C1 segment of cervical spinal cord (tissue), 14 donors: Measurements from ENCODE around the gene ATXN1.
A peak's percentile ranks its signal among the peaks of the same experiment; 100 is the strongest.

Source experiments
- DNase-seq, 14 donors: peaks; one replicate each; lab custom pipeline; 2025; lab: John Stamatoyannopoulos, UW

Gene ATXN1

GRCh38 chr6:16576451-16577368 is 184.6 kb downstream of the ATXN1 start:
- no peak for DNase-seq

DNA sequence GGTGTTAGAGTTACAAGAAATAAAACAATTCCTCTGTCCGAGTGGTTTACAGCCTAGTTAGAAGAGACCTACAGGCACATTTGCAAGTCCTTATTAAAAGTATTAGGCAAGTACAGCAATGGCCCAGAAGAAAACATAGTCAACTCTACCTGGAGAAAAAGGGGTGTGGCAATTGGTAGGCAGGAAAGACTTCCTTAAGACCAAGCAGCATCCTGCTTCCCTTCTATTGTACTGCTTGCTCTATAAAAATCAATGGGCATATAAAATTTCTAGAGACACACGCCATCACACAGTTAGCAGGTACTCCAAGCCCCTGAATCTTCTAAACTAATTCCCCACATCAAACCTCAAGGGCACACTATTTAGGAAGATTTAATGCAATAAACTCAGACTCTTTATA is 185.6 kb downstream of the ATXN1 start:
- no peak for DNase-seq

DNA sequence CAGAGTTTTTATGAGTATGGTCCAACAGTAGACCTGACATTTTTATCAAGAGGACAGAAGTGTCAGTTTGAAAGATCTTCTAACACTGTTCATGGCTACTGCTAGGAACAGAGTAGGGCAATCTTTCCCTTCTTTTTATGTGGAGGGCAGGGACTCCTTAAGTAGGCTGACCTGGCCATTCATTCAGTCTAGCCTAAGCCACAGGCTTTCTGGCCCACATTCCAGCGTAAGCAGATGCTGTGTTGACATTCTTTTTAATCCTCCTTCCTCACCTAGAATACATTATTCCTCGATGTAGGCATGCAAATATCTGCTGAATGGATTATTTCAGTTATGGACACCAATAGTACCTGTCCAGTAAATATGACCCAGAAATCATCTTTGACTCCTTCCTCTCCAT is 188.3 kb downstream of the ATXN1 start:
- no peak for DNase-seq

GRCh38 chr6:16572317-16572716 is 188.9 kb downstream of the ATXN1 start:
- no peak for DNase-seq

- DNase-seq, result no peak
Measured at GRCh38 chr6:16570946-16571345, 190.3 kb downstream of the ATXN1 start.

DNA sequence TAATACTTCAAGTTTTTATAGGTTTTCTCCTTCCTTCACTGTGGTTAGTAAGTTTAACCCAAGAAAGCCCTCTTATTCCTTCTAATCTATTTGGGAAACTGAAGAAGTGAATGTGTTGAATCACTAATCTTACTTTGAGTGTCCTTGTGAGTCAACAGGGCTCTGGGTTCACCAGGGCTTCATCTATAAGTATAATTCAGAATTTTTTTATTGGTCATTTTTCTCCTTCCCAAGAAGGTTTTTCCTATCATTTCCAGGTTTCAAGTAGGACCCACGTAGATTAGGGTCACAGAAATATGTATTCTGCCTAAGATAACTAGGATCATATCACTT is 191.1 kb downstream of the ATXN1 start:
- DNase-seq, result no peak

- DNase-seq, result no peak
Measured at GRCh38 chr6:16568128-16568527, 193.1 kb downstream of the ATXN1 start.

GRCh38 chr6:16567071-16567470 is 194.2 kb downstream of the ATXN1 start:
- DNase-seq, result no peak

DNA sequence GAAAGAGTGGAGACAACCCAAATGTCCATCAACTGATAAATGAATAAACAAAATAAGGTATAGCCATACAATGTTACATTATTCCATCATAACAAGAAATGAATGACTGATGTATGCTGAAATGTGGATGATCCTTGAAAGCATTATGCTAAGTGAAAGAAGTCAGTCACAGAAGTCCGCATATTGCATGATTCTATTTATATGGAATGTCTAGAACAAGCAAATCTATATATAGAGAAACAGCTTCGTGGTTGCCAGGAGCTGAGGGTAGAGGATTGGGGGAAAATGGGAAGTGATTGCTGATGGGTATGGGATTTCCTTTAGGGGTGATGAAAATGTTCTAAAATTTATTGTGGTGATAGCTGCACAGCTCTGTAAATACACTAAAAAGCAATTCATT is 196.8 kb downstream of the ATXN1 start:
- DNase-seq, result no peak

DNA sequence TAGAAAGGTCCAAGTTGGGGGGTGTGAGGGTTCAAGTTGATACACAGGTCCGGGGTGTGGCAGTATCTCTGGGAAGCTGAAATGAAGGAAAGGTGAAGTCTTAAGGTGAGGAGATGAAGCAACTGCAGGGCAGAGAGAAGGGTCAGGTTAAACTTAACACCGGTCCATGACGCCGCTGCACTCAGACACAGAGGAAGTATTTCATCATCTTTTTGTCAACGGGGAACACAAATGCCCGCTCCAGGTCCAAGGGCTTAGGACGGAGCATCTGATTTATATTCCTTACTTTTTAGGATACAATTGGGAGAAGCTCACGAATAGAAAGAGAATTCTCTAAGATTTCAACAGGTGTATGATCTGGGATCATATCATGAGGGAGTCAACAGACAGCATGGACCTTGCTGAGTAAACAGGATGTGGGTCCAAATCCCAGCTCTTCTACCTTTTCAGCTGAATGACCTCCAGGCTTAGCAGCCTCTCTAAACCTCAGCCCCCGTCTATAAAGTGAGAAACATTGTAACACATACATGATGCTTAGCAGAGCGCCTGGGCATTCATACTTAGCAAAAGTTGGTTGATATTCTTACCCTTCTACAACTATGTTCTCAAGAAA is 197.5 kb downstream of the ATXN1 start:
- no peak for DNase-seq

DNA sequence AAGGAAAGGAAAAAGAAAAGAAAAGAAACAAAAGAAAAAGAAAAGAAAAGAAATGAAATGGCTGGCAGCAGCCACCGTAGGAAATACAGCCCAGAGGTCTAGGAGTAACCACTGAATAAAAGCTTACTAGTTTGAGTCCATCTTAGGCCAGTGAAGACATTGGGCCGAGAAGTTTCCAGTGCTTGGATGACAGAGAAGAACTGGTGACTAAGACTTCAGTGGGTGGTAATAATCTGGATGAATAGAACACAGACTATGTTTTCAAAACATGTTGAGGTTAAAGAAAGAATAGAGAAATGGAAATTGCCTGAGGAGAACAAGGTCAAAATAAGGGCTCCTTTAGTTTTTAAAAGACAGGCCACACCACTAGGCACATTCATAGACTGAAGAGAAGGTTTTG is 198.8 kb downstream of the ATXN1 start:
- DNase-seq, result no peak

GRCh38 chr6:16559071-16559470 is 202.2 kb downstream of the ATXN1 start:
- peak in 1 of 14 donors; percentile 45 for DNase-seq

DNA sequence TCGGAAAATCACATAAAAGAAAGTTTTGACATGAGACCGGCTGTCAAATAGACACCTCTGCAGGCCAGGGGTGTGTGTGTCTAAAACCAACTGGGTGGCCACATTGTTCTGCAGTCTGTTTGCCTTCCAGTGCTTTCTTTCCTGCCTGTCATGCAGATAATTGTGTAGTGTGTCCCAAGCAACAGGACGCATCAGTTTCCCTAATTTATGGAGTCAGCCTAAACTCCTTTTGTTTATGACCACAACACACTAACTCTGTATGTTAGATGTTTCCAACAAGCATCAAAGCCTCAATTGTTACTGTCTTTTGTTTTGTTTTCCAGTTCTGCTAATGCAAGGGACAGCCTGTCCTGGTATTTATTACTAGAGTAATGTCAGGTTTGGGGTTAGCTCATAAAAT is 205.7 kb downstream of the ATXN1 start:
- DNase-seq, result peak in 6 of 14 donors; percentile 13 to 45 (median 28)

- no peak for DNase-seq
Measured at GRCh38 chr6:16553531-16553930, 207.7 kb downstream of the ATXN1 start.

- DNase-seq, result no peak
Measured at GRCh38 chr6:16551466-16551865, 209.8 kb downstream of the ATXN1 start.

GRCh38 chr6:16548121-16548520 is 213.1 kb downstream of the ATXN1 start:
- DNase-seq, result no peak

DNA sequence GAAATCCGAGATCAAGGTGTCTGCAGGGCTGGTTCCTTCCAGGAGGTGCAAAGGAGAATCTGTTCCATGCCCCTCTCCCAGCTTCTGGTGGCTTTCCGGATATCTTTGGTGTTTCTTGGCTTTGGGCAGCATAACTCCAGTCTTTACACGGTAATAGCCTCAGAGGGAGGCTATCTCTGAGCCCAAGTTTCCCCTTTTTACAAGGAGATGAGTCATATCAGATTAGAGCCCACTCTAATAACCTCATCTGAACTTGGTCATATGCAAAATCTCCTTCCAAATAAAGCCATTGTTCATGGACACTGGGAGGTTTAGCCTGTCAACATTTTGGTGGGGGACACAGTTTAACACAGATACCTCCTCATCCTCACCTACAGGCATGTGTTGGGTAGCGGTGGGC is 213.7 kb downstream of the ATXN1 start:
- DNase-seq, result no peak

DNA sequence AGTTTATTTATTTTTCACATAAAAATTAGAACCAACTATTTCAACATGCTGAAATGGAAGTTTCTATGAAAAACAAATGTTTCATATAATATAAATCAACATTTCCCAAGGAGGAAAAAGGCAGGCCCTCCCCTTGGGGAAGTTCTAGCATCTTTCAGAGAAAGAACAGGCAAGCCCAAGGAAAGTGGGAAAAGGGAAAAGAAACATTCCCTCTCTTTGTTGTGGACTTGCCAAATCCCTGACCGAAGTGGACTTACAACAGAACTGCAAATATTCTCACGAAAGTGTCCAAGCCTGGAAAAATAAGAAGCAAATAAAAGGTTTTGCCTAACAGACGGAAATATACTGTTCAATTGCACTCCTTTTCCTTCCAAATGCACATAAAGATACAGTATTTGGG is 214.4 kb downstream of the ATXN1 start:
- no peak for DNase-seq

DNA sequence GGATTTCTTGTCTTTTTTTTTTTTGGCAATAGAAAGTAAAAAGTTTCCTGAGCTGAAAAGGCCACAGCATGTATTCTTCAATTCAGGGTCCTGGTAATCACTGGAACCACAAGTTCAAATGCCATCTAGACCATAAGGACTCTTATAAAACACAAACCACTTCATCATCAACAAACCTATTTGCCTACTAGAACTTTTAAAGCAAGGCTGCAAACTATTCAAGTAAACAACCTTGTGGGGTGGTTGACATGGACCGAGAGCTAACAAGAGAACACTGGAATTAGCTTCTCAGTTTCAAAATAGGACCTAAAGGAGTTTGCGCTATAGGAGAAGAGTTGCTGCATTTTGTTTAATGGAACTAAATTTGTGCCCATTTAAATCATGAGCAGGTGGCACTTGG is 215.9 kb downstream of the ATXN1 start:
- no peak for DNase-seq

DNA sequence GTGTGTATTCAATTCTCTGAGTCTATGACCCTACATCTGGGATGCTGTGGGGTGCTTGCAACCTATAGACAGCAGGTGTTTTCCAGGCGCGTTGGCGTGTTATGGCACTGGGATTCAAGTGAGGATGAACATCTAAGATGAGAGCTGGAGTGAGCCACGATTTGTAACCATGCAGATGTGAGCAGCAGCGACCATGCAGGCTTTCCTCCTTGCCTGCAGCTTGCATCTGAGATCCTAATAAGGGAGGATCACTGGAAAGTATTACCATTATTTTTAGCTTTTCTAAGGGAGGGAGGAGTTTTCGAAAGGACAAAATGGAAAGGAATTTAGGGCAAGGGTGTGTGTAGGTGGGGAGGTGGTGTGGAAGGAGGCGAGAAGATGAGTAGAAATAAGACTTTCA is 216.7 kb downstream of the ATXN1 start:
- DNase-seq, result no peak

DNA sequence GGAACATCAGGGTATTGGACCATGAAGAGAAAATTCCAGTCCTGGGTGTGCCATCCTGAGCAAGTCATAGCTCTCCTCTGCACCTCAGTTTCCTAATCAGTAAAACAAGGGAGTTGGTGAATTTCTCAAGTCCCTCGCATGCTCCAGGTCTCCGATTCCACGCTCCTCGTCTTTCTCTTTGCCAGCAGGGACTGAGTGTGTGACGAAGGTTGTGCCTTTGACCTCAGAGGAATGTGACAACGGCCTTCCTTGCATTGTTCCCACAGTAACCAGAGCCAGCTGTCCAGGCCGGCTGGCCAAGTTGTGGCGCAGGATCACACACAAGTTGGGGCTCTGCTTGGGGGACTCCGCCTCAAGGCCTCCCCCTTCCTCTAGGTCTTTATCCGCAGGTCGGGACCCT is 217.3 kb downstream of the ATXN1 start:
- no peak for DNase-seq

DNA sequence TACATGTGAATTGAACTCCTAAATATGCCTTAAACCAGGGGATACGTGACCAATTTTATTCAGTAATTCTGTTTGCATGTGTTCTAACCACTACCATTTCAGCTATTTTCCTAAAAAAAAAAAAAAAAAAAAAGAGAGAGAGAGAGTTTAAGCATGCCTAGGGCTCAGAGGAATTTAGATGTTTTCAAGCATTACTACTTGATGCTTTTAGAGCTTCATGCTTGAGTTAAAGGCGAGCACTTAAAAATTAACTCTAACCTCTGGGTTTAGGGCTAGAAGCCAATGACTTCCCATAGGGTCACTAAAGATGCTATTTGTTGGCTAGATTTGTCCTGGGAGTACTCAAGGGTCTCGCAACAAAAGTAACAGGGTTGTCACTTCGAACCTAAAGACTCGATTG is 217.7 kb downstream of the ATXN1 start:
- no peak for DNase-seq

- no peak for DNase-seq
Measured at GRCh38 chr6:16542070-16542469, 219.2 kb downstream of the ATXN1 start.
